HepG2 (cell line): ENCODE data around the gene ZMYND8. TPM values are rescaled to one million over a fixed set of nuclear protein-coding genes. Genes with fewer than 3 reads are reported as not detected.

Source experiments
- EED ChIP-seq: sonication (generic); formaldehyde crosslinking; IDR thresholded peaks from 2 replicates; pipeline ENCODE4 v1.5.0; 2020; ENCODE audit warnings: mild to moderate bottlenecking, missing genetic modification reagents
- ELF3 ChIP-seq: IDR thresholded peaks from 2 replicates; pipeline ENCODE4 v1.6.1; 2016; ENCODE audit warnings: missing genetic modification reagents, missing compliant biosample characterization
- GTF3A ChIP-seq: sonication (generic); formaldehyde crosslinking; conservative IDR thresholded peaks from 2 replicates; pipeline ENCODE4 v1.4.0; 2020; ENCODE audit warnings: mild to moderate bottlenecking, missing genetic modification reagents
- HOXA7 ChIP-seq: sonication (generic); formaldehyde crosslinking; IDR thresholded peaks from 2 replicates; pipeline ENCODE4 v1.8.1; 2022; ENCODE audit warnings: mild to moderate bottlenecking, missing genetic modification reagents, moderate library complexity
- JUNB ChIP-seq: sonication (generic); formaldehyde crosslinking; IDR thresholded peaks from 2 replicates; pipeline ENCODE4 v1.8.0; 2022; ENCODE audit warnings: missing genetic modification reagents, mild to moderate bottlenecking, borderline replicate concordance
- KAT2B ChIP-seq: fragments of 150-350 bp; IDR thresholded peaks from 2 replicates; pipeline ENCODE4 v1.6.1; 2014; ENCODE audit warnings: low read depth, low read length, borderline replicate concordance
- MTERF4 ChIP-seq: sonication (generic); formaldehyde crosslinking; IDR thresholded peaks from 2 replicates; pipeline ENCODE4 v1.8.0; 2023; ENCODE audit warnings: mild to moderate bottlenecking, missing genetic modification reagents
- NAIF1 ChIP-seq: sonication (generic); formaldehyde crosslinking; IDR thresholded peaks from 2 replicates; pipeline ENCODE4 v1.5.0; 2020; ENCODE audit warnings: mild to moderate bottlenecking, missing genetic modification reagents, borderline replicate concordance
- SMAD9 ChIP-seq: sonication (generic); formaldehyde crosslinking; IDR thresholded peaks from 2 replicates; pipeline ENCODE4 v1.5.1; 2020; ENCODE audit warnings: mild to moderate bottlenecking, missing genetic modification reagents
- SNRNP70 ChIP-seq: fragments of 200-400 bp; formaldehyde crosslinking; IDR thresholded peaks from 2 replicates; pipeline ENCODE4 v1.6.1; 2017; ENCODE audit warnings: mild to moderate bottlenecking, low read depth, low read length, moderate library complexity
- SOX13 ChIP-seq, 3 experiments: fragments of 450-650 bp in 1 of 3; sonication (generic) in 1 of 3; formaldehyde crosslinking in 1 of 3; IDR thresholded peaks in 2 of 3; conservative IDR thresholded peaks in 1 of 3; 2 replicates each; pipeline versions ENCODE4 v1.5.0 to v1.6.1; 2016 to 2020; ENCODE audit warnings: antibody characterized with exemption in 1 of 3, mild to moderate bottlenecking in 1 of 3, missing compliant biosample characterization in 1 of 3, missing genetic modification reagents in 1 of 3, moderate library complexity in 1 of 3
- STAG1 ChIP-seq: sonication (generic); formaldehyde crosslinking; IDR thresholded peaks from 2 replicates; pipeline ENCODE4 v1.4.0; 2020; ENCODE audit warnings: missing genetic modification reagents
- U2AF1 ChIP-seq: fragments of 200-400 bp; formaldehyde crosslinking; optimal IDR thresholded peaks from 2 replicates; pipeline ENCODE3; 2017; ENCODE audit warnings: mild to moderate bottlenecking, low read depth, low read length
- ZBTB42 ChIP-seq: sonication (generic); formaldehyde crosslinking; IDR thresholded peaks from 2 replicates; pipeline ENCODE4 v1.5.0; 2020; ENCODE audit warnings: mild to moderate bottlenecking, missing genetic modification reagents
- ZBTB7A ChIP-seq: sonication (generic); formaldehyde crosslinking; IDR thresholded peaks from 2 replicates; pipeline ENCODE4 v1.8.0; 2022; ENCODE audit warnings: mild to moderate bottlenecking, missing genetic modification reagents
- ZEB1 ChIP-seq: IDR thresholded peaks from 2 replicates; pipeline ENCODE4 v1.6.1; 2012; ENCODE audit warnings: mild to moderate bottlenecking, low read depth, inconsistent platforms; ENCODE audit not compliant: insufficient replicate concordance
- ZKSCAN8 ChIP-seq: IDR thresholded peaks from 2 replicates; pipeline ENCODE4 v1.6.1; 2016; ENCODE audit warnings: borderline replicate concordance, missing genetic modification reagents, missing compliant biosample characterization
- ZNF20 ChIP-seq: sonication (generic); formaldehyde crosslinking; IDR thresholded peaks from 2 replicates; pipeline ENCODE4 v1.4.0; 2020; ENCODE audit warnings: mild to moderate bottlenecking, moderate library complexity, missing genetic modification reagents
- ZNF235 ChIP-seq: sonication (generic); formaldehyde crosslinking; IDR thresholded peaks from 2 replicates; pipeline ENCODE4 v1.8.1; 2023; ENCODE audit warnings: mild to moderate bottlenecking, missing genetic modification reagents, borderline replicate concordance
- ZNF496 ChIP-seq: sonication (generic); formaldehyde crosslinking; IDR thresholded peaks from 2 replicates; pipeline ENCODE4 v1.8.1; 2023; ENCODE audit warnings: mild to moderate bottlenecking, moderate library complexity, missing genetic modification reagents; ENCODE audit not compliant: insufficient replicate concordance
- ZNF563 ChIP-seq: sonication (generic); formaldehyde crosslinking; IDR thresholded peaks from 2 replicates; pipeline ENCODE4 v1.8.0; 2022; ENCODE audit warnings: mild to moderate bottlenecking, moderate library complexity, missing genetic modification reagents
- ZNF577 ChIP-seq: sonication (generic); formaldehyde crosslinking; IDR thresholded peaks from 2 replicates; pipeline ENCODE4 v1.4.0; 2020; ENCODE audit warnings: mild to moderate bottlenecking, low read depth, missing genetic modification reagents, borderline replicate concordance
- ZNF674 ChIP-seq: sonication (generic); formaldehyde crosslinking; IDR thresholded peaks from 2 replicates; pipeline ENCODE4 v1.5.0; 2020; ENCODE audit warnings: low read depth, mild to moderate bottlenecking, missing genetic modification reagents
- ZNF841 ChIP-seq: sonication (generic); formaldehyde crosslinking; IDR thresholded peaks from 2 replicates; pipeline ENCODE4 v1.8.1; 2023; ENCODE audit warnings: missing genetic modification reagents, borderline replicate concordance
- polyA plus RNA-seq, 8 experiments: library from polyadenylated mRNA; depleted of rRNA in 3 of 8; stranded (reverse) in 7 of 8; unstranded in 1 of 8; fragments of >200 nt; fragmentation: Illumina TruSeq in 4 of 8; extraction: Trizol in 4 of 8; gene quantifications; 2 replicates each; pipeline versions ENCODE4 v1.2.1 to v1.2.3, GENCODE V29; 2011 to 2016; ENCODE audit warnings: low read depth in 4 of 8, missing spikeins in 1 of 8, mixed read lengths in 1 of 8; ENCODE audit not compliant: insufficient read depth in 1 of 8
- total RNA-seq, 5 experiments: library from RNA; depleted of rRNA; stranded (reverse); fragments of >200 nt; fragmentation: Illumina TruSeq; extraction: Trizol; gene quantifications; 2 replicates each; pipeline ENCODE4 v1.2.3, GENCODE V29; 2016; ENCODE audit warnings: low read depth in 1 of 5
- TF ChIP-seq, protein P1 (sequence below): IDR thresholded peaks from 2 replicates; pipeline ENCODE4 v1.6.1; 2016; ENCODE audit warnings: missing genetic modification reagents, missing compliant biosample characterization

ZMYND8 gene
- total and polyA plus RNA-seq, 2 of the 13 experiments (the other 11 are each of a cell fraction or from before 2014, with no cell fraction given): 53.9 to 84.7 TPM

- TF ChIP-seq MTERF4 (CRISPR knock-in tag) (no peak), ZEB1 (no peak), ZNF496 (no peak), U2AF1 (no peak), SOX13 (IDR thresholded peaks at IDR 0.05) (no peak), SOX13 (CRISPR knock-in tag; conservative IDR thresholded peaks at IDR 0.05 in 1 of 2, IDR thresholded peaks at IDR 0.05 in 1 of 2) (0 out of 4 replicates have a peak, but pooled peaks of 1 of the 2 experiments have one; percentile 15), ZBTB7A (CRISPR knock-in tag) (no peak), KAT2B (no peak), HOXA7 (CRISPR knock-in tag) (no peak), ZNF674 (CRISPR knock-in tag) (no peak), ZNF841 (CRISPR knock-in tag) (no peak), ELF3 (CRISPR knock-in tag) (peak; percentile 52), SMAD9 (CRISPR knock-in tag) (no peak), JUNB (no peak), STAG1 (CRISPR knock-in tag) (no peak), ZNF235 (CRISPR knock-in tag) (no peak), ZBTB42 (CRISPR knock-in tag) (no peak; the same call in 1 of the 2 replicates), ZNF577 (CRISPR knock-in tag) (no peak), NAIF1 (CRISPR knock-in tag) (peak; percentile 71; the same call in 1 of the 2 replicates), EED (CRISPR knock-in tag) (no peak), ZNF20 (CRISPR knock-in tag) (no peak), GTF3A (CRISPR knock-in tag) (no peak), SNRNP70 (no peak), ZKSCAN8 (no peak), ZNF563 (CRISPR knock-in tag) (no peak)
- TF ChIP-seq, protein P1, sequence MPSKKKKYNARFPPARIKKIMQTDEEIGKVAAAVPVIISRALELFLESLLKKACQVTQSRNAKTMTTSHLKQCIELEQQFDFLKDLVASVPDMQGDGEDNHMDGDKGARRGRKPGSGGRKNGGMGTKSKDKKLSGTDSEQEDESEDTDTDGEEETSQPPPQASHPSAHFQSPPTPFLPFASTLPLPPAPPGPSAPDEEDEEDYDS: peak; percentile 81
Observed at GRCh38 chr20:47353692-47354463, 2.6 kb downstream of the ZMYND8 start (continued).
